GM20000 (cell line): ENCODE measurements around the gene CRY1.

ENCODE experiments used
- DNase-seq: peaks from one replicate; pipeline ENCODE4 v3.0.0; 2012; ENCODE audit warnings: low spot score
- TF ChIP-seq, protein P1 (sequence below): IDR thresholded peaks from 2 replicates; pipeline ENCODE4 v1.5.1; 2012; ENCODE audit warnings: mild to moderate bottlenecking, control low read depth; ENCODE audit errors: extremely low read depth, missing control alignments

CRY1 gene

DNA sequence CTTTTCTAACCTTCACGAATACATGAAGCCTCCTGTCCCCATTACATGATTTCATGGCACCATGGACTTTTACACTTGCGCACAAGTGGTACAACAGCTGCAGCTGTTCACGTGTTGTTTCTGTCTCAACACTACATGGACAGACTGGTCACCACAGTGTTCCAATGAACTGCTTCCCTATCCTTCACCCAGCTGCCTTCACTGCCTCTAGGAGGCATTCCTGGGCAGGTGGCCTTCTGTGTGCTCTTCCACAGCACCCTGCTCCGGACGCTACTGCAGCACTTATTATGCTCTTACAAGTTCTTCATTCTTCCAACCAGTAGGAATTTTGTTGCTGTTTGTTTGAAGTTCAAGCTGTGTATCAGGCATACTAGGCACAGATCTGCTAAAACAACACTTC lies 107.9 kb downstream of the CRY1 start:
- TF ChIP-seq, protein P1, sequence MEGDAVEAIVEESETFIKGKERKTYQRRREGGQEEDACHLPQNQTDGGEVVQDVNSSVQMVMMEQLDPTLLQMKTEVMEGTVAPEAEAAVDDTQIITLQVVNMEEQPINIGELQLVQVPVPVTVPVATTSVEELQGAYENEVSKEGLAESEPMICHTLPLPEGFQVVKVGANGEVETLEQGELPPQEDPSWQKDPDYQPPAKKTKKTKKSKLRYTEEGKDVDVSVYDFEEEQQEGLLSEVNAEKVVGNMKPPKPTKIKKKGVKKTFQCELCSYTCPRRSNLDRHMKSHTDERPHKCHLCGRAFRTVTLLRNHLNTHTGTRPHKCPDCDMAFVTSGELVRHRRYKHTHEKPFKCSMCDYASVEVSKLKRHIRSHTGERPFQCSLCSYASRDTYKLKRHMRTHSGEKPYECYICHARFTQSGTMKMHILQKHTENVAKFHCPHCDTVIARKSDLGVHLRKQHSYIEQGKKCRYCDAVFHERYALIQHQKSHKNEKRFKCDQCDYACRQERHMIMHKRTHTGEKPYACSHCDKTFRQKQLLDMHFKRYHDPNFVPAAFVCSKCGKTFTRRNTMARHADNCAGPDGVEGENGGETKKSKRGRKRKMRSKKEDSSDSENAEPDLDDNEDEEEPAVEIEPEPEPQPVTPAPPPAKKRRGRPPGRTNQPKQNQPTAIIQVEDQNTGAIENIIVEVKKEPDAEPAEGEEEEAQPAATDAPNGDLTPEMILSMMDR, result no peak
- no peak for DNase-seq

DNA sequence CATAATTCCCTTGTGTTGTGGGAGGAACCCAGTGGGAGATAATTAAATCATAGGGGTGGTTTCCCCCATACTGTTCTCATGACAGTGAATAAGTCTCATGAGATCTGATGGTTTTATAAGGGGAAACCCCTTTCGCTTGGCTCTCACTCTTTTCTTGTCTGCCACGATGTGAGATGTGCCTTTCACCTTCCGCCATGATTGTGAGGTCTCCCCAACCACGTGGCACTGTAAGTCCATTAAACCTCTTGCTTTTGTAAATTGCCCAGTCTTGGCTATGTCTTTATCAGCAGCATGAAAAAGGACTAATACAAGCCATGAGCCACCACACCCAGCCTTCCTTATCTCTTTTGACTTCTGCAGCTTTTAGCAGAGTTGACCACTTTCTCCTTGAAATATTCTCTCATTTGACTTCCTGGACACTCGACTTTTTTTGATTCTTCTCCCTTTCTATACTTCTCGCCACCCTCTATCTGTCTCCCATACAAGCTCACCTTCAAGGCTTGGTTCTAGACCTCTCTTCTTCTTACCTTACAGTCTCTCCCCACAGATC lies 108.7 kb downstream of the CRY1 start:
- no peak for DNase-seq
- TF ChIP-seq, protein P1, result no peak

DNA sequence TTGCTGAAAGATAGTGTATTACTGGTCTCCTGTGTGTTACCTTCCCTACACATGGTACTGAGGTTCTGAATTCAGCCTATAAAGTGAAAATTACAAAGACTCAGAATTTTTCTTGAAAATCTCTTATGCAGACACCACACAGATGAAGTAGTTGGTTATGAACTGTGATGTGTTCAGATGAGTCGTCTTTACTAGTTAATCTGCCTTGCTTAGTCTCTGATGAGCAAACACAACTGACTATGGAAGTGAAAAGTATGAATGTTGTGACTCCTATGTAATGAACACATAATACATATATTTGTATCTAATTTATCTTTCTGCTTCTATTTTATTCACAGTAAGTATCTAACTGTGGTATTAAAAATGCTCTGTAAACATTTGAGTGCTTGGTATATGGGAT lies 111.1 kb downstream of the CRY1 start:
- DNase-seq, result no peak
- TF ChIP-seq, protein P1, result no peak

DNA sequence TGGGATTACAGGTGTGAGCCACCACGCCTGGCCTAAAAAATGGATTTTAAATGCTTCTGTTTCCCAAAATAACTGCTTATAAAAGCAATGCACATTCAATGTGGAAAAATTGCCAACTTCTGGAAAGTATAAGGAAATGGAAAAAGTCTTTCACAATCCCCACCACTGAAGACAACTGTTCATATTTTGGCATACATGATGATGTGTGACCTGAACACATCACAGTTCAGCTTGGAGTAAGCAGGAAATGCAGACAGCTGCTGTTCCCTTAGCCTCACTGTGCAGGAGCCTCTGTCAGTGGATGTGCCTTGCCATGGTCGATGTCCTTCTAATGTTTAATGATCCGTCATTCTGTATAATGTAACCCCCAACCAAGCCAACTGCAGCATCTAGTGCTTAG lies 111.6 kb downstream of the CRY1 start:
- TF ChIP-seq, protein P1, result no peak
- no peak for DNase-seq

DNA sequence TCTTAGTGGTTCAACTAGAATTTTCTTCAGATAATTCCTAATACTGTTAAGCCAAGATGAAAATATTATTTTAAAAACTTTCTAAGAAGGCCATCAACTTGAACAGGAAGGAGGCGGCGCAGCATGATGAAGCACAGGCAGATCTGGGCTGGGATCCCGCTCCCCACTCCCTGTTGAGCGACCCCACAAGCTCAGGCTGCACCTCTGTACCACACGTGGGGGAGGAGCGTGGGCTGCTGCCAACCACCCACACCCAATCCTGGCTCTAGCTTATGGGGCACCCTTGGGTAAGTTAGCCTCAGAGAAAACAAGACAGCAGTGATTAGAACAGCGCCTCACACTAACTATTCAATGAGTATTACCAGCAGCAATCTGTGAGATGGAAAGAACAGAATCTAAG lies 112.4 kb downstream of the CRY1 start:
- TF ChIP-seq, protein P1, result no peak
- DNase-seq, result no peak

DNA sequence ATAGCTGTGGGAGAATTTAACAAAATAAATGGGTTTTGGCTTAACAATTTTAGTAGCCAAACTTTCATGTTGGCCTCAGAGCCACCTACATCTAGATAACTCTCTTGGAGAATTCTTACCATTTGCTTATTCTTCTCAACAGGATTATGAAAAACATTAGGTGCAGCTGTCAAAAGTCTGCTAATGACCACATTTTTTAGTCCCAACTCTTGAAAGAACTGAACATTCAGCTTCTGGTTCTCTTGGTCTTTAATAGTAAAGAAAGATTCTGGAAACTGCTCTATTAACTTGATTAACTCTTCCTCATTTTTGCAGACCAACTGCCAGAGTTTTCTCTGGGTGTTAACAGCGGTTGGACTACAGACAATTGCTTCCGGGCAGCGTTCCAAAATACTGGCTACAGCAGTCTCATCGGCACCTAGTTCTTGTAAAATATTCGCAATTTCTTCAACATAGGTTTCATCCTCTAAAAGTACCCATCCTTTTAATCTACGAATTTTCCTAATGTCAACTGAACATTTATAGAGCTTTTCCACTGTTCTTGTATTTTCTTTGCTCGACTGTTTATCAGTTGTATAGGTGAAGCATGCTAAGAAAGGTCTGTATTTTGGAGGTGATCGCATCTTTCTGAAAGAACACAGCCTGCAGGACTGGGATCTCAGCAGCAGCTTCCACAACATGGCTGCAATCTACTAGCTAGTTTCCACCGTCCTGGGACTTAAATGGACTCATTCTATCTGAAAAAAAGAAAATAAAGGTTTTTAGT lies 115.1 kb downstream of the CRY1 start:
- DNase-seq, result no peak
- TF ChIP-seq, protein P1, result no peak

DNA sequence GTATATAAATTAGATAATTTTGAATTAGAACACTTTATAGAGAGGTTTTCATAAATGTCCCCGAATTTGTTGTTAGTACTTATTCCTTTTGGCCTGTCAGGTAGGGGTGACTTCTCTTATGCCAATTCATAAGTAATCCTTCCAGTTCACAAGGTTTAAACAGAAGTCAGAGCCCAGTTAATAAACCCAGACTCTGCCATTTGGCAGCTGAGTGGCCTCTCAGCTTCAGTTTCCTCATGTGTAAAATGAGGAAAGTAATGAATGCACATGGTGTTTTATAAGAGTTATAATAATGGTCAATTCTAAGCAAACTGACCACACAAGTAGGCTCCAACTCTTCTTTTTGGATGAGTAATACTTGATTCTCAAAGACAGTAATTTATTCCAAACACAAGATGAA lies 116.7 kb downstream of the CRY1 start:
- DNase-seq, result no peak
- TF ChIP-seq, protein P1, result no peak
